Endodermal cell (in vitro differentiated cells): ENCODE results near the gene BACH2. TPM values are rescaled to one million over a fixed set of nuclear protein-coding genes. Genes with fewer than 3 reads are reported as not detected.
"Not testable (repeated sequence)": the region's sequence is repeated elsewhere in the genome, so short reads cannot be mapped to it uniquely, and the experiment has no call there.

Source experiments
- DNase-seq: peaks from one replicate; pipeline ENCODE4 v3.0.0-alpha.2; 2017
- H3K27ac ChIP-seq: 2 replicates; pipeline ENCODE4 v1.5.1; 2013; ENCODE audit warnings: mild to moderate bottlenecking, low read depth, low read length, moderate library complexity
- H3K27me3 ChIP-seq: 2 replicates; pipeline ENCODE4 v1.6.1; 2013; ENCODE audit warnings: mild to moderate bottlenecking, low read length, moderate library complexity; ENCODE audit not compliant: insufficient read depth, control insufficient read depth, poor library complexity, severe bottlenecking
- H3K36me3 ChIP-seq: 2 replicates; pipeline ENCODE4 v1.7.0; 2013; ENCODE audit warnings: mild to moderate bottlenecking, low read length, moderate library complexity; ENCODE audit not compliant: control insufficient read depth, insufficient read depth
- H3K4me1 ChIP-seq: one replicate; pipeline ENCODE4 v1.7.0; 2013; ENCODE audit warnings: low read length; ENCODE audit not compliant: control insufficient read depth, insufficient read depth
- H3K4me3 ChIP-seq: 2 replicates; pipeline ENCODE4 v1.5.1; 2013; ENCODE audit warnings: mild to moderate bottlenecking, low read length, moderate library complexity
- H3K9ac ChIP-seq: 2 replicates; pipeline ENCODE4 v1.6.1; 2013; ENCODE audit warnings: mild to moderate bottlenecking, low read length, moderate library complexity; ENCODE audit not compliant: poor library complexity, severe bottlenecking; ENCODE audit errors: extremely low read depth
- H3K9me3 ChIP-seq: 2 replicates; pipeline ENCODE4 v1.6.1; 2013; ENCODE audit warnings: mild to moderate bottlenecking, low read length, moderate library complexity; ENCODE audit not compliant: control insufficient read depth
- H3K27ac Mint-ChIP-seq: 2 replicates; pipeline ENCODE4 v1.8.0; 2020; ENCODE audit warnings: mixed read lengths
- H3K27me3 Mint-ChIP-seq: 2 replicates; pipeline ENCODE4 v1.8.0; 2021; ENCODE audit warnings: mild to moderate bottlenecking, mixed read lengths; ENCODE audit not compliant: insufficient read depth
- H3K36me3 Mint-ChIP-seq: 2 replicates; pipeline ENCODE4 v1.8.0; 2020; ENCODE audit warnings: low read depth, mixed read lengths
- H3K4me1 Mint-ChIP-seq: 2 replicates; pipeline ENCODE4 v1.8.0; 2020; ENCODE audit warnings: mixed read lengths
- H3K4me3 Mint-ChIP-seq: 2 replicates; pipeline ENCODE4 v1.8.0; 2020; ENCODE audit warnings: mild to moderate bottlenecking, moderate library complexity, mixed read lengths
- H3K9me3 Mint-ChIP-seq: 2 replicates; pipeline ENCODE4 v1.8.0; 2020; ENCODE audit warnings: mild to moderate bottlenecking, mixed read lengths
- CTCF ChIP-seq: fragments of 200-600 bp; sonication (generic); conservative IDR thresholded peaks from 2 replicates; pipeline ENCODE4 v1.5.0; 2021; ENCODE audit warnings: antibody characterized with exemption, mild to moderate bottlenecking
- WGBS, 2 experiments: methylation state at CpG; one replicate each; pipeline versions ENCODE4 v1.1.5 to v1.1.7; 2013; ENCODE audit warnings: missing lambda C conversion rate in 2 of 2, mixed read lengths in 1 of 2; ENCODE audit not compliant: insufficient coverage in 1 of 2, insufficient read length in 1 of 2; 5-methylcytosine and 5-hydroxymethylcytosine counted together
- total RNA-seq, 2 donors: library from RNA; stranded (reverse); fragmentation: NEBNext Ultra II Directional in 1 of 2; extraction: Animal tissue kit (Norgen Biotek cat#: 25700) in 1 of 2; gene quantifications; 2 replicates in 1 of 2; 3 replicates in 1 of 2; pipeline ENCODE4 v1.2.1, GENCODE V29; 2021

BACH2 gene
- total RNA-seq, 2 donors from 2014 or later: 11.0 to 22.3 TPM

- H3K4me1 ChIP-seq: no peaks in the 10 kb centered on the region
- H3K9me3 Mint-ChIP-seq: peaks cover 3% of the 10 kb centered on the region
- peak overlapping the region; percentile 79 for H3K27ac Mint-ChIP-seq
- peaks cover 8% of the 10 kb centered on the region for H3K4me1 Mint-ChIP-seq
- no peak for DNase-seq
- H3K36me3 ChIP-seq: no peaks in the 10 kb centered on the region
- TF ChIP-seq CTCF: no peak
- 78% methylated on average over 1 of the region's 1 CpG; no CpG with 5 or more reads in 1 of the 2 experiments for WGBS, 2 experiments
- H3K9ac ChIP-seq: no peak overlapping the region
- H3K4me3 Mint-ChIP-seq: no peak overlapping the region
- H3K9me3 ChIP-seq: peaks cover 5% of the 10 kb centered on the region
- H3K27me3 Mint-ChIP-seq: no peaks in the 10 kb centered on the region
- no peaks in the 10 kb centered on the region for H3K36me3 Mint-ChIP-seq
- no peak overlapping the region for H3K4me3 ChIP-seq
- H3K27me3 ChIP-seq: no peaks in the 10 kb centered on the region
- H3K27ac ChIP-seq: peak overlapping the region; percentile 90
Observed at GRCh38 chr6:89910902-89911240, 385.8 kb downstream of the BACH2 start.

- H3K36me3 ChIP-seq, DNase-seq, H3K27me3 Mint-ChIP-seq, H3K4me3 ChIP-seq, H3K9me3 ChIP-seq, H3K4me3 Mint-ChIP-seq, H3K9ac ChIP-seq, H3K4me1 Mint-ChIP-seq, H3K9me3 Mint-ChIP-seq, H3K27me3 ChIP-seq, H3K4me1 ChIP-seq, H3K36me3 Mint-ChIP-seq: not testable (repeated sequence)
- 67 to 78% methylated on average over 1 to 9 of the region's 10 CpGs for WGBS, 2 experiments
- H3K27ac Mint-ChIP-seq: peak overlapping the region; percentile 62
- H3K27ac ChIP-seq: peak overlapping the region; percentile 90
Observed at GRCh38 chr6:89910001-89910901, 386.4 kb downstream of the BACH2 start.

GRCh38 chr6:89895276-89895874 lies 401.3 kb downstream of the BACH2 start:
- Mint-ChIP-seq H3K9me3 (no peaks in the 10 kb centered on the region), H3K36me3 (no peaks in the 10 kb centered on the region), H3K4me3 (no peak overlapping the region), H3K27me3 (peaks cover 28% of the 10 kb centered on the region), H3K27ac (no peak overlapping the region), H3K4me1 (peaks cover 12% of the 10 kb centered on the region)
- DNase-seq: peak; percentile 91
- no peaks in the 10 kb centered on the region for H3K9me3 ChIP-seq
- H3K36me3 ChIP-seq: no peaks in the 10 kb centered on the region
- no peak overlapping the region for H3K27ac ChIP-seq
- WGBS, 2 experiments: 62 to 67% methylated on average over 5 to 8 of the region's 8 CpGs
- H3K27me3 ChIP-seq: no peaks in the 10 kb centered on the region
- no peak overlapping the region for H3K9ac ChIP-seq
- TF ChIP-seq CTCF: peak; percentile 14
- H3K4me1 ChIP-seq: peaks cover 1% of the 10 kb centered on the region
- H3K4me3 ChIP-seq: no peak overlapping the region
